Testis (tissue), 3 donors: ENCODE measurements around the gene HSPG2. TPM values are rescaled to one million over a fixed set of nuclear protein-coding genes. Genes with fewer than 3 reads are reported as not detected.

Source experiments
- DNase-seq: peaks from one replicate; pipeline ENCODE4 v3.0.0-alpha.2; 2019
- H3K27ac ChIP-seq, 2 donors: fragments of 200-600 bp; sonication (generic); one replicate each; pipeline ENCODE4 v1.5.1; 2019
- H3K27me3 ChIP-seq: fragments of 200-600 bp; sonication (generic); one replicate; pipeline ENCODE4 v1.5.1; 2019
- H3K36me3 ChIP-seq: fragments of 200-600 bp; sonication (generic); one replicate; pipeline ENCODE4 v1.5.1; 2017; ENCODE audit warnings: low read depth; ENCODE audit errors: missing control alignments
- H3K4me1 ChIP-seq: fragments of 200-600 bp; sonication (generic); one replicate; pipeline ENCODE4 v1.5.1; 2019
- H3K4me3 ChIP-seq, 2 donors: fragments of 200-600 bp; sonication (generic); one replicate each; pipeline ENCODE4 v1.5.1; 2017 to 2019
- H3K9me3 ChIP-seq: fragments of 200-600 bp; sonication (generic); one replicate; pipeline ENCODE4 v1.5.1; 2017
- CTCF ChIP-seq, 3 experiments: fragments of 450-650 bp in 2 of 3; fragments of 200-600 bp in 1 of 3; sonication (generic) in 1 of 3; IDR thresholded peaks; one replicate each; pipeline ENCODE4 v1.5.1; 2016 to 2019; ENCODE audit warnings: antibody characterized with exemption in 3 of 3, mild to moderate bottlenecking in 2 of 3, moderate library complexity in 1 of 3
- POLR2A ChIP-seq: fragments of 450-650 bp; IDR thresholded peaks from one replicate; pipeline ENCODE4 v1.6.1; 2017; ENCODE audit warnings: antibody characterized with exemption, mild to moderate bottlenecking, moderate library complexity
- WGBS, 2 donors: methylation state at CpG; one replicate each; pipeline ENCODE4 v1.1.5; 2018; 5-methylcytosine and 5-hydroxymethylcytosine counted together
- intact Hi-C: fragments of 100-400 bp; cut with DNase I; formaldehyde crosslinking; loops from one replicate; pipeline ENCODE4 v1.15.1; 2023; ENCODE audit warnings: low total_unique reads
- polyA plus RNA-seq: library from polyadenylated mRNA; stranded (reverse); fragments of 350-450 nt; fragmentation: Illumina TruSeq; extraction: RNeasy Lipid Tissue Mini Kit (QIAGEN cat#74804); gene quantifications from one replicate; pipeline ENCODE4 v1.2.3, GENCODE V29; 2014; ENCODE audit warnings: low read depth, low replicate concordance; ENCODE audit not compliant: insufficient read depth
- total RNA-seq, 2 donors: library from RNA; depleted of rRNA; stranded (reverse); fragments of >200 nt; gene quantifications; one replicate each; pipeline ENCODE4 v1.2.3, GENCODE V29; 2016

The HSPG2 gene
- total and polyA plus RNA-seq, 3 donors from 2014 or later = 51.8 to 72.1 (median 54.2) TPM

GRCh38 chr1:21814981-21815582 is 122.0 kb downstream of the HSPG2 start:
- no peaks in the 10 kb centered on the region for H3K36me3 ChIP-seq
- WGBS, 2 donors = 88 to 90% methylated on average over 15 of the region's 15 CpGs
- no peaks in the 10 kb centered on the region for H3K4me1 ChIP-seq
- intact Hi-C loops = no loop called here
- H3K9me3 ChIP-seq = no peaks in the 10 kb centered on the region
- H3K4me3 ChIP-seq = peak overlapping the region in 1 of 2 donors; percentile 46
- TF ChIP-seq POLR2A = no peak
- no peak for TF ChIP-seq CTCF (IDR thresholded peaks at IDR 0.05)
- H3K27me3 ChIP-seq = no peaks in the 10 kb centered on the region
- H3K27ac ChIP-seq = no peak overlapping the region
- no peak for DNase-seq

- Histone ChIP-seq H3K4me3 (peak overlapping the region; percentile 43 to 46), H3K36me3 (no peaks in the 10 kb centered on the region), H3K27me3 (no peaks in the 10 kb centered on the region), H3K9me3 (no peaks in the 10 kb centered on the region), H3K27ac (no peak overlapping the region), H3K4me1 (no peaks in the 10 kb centered on the region)
- 10 to 14% methylated on average over 38 to 62 of the region's 65 CpGs for WGBS, 2 donors
- intact Hi-C loops = no loop called here
- TF ChIP-seq CTCF (IDR thresholded peaks at IDR 0.05) = peak; percentile 31 to 58 (median 37)
- TF ChIP-seq POLR2A = no peak
- peak; percentile 43 for DNase-seq
Observed at GRCh38 chr1:21814241-21814918, 122.7 kb downstream of the HSPG2 start.

- TF ChIP-seq POLR2A (no peak), CTCF (IDR thresholded peaks at IDR 0.05) (no peak)
- Histone ChIP-seq H3K27ac (no peak overlapping the region), H3K4me3 (no peak overlapping the region), H3K9me3 (no peaks in the 10 kb centered on the region), H3K4me1 (no peaks in the 10 kb centered on the region), H3K27me3 (no peaks in the 10 kb centered on the region), H3K36me3 (no peaks in the 10 kb centered on the region)
- WGBS, 2 donors = 74 to 85% methylated on average over 3 of the region's 3 CpGs
- DNase-seq = no peak
- intact Hi-C loops = no loop called here
Observed at GRCh38 chr1:21813542-21813941, 123.6 kb downstream of the HSPG2 start.

GRCh38 chr1:21811875-21812305 is 125.2 kb downstream of the HSPG2 start, which contains the start of gene LDLRAD2:
LDLRAD2 (plus strand) TSS chr1:21812265; CDS start chr1:21812452, 187 bp downstream.
- H3K4me3 ChIP-seq = no peak within 1 kb of the TSS
- no peak for TF ChIP-seq CTCF (IDR thresholded peaks at IDR 0.05)
- intact Hi-C loops = no loop called here
- H3K27me3 ChIP-seq = no peaks in the 10 kb centered on the region
- DNase-seq = no peak
- H3K4me1 ChIP-seq = no peaks in the 10 kb centered on the region
- no peaks in the 10 kb centered on the region for H3K36me3 ChIP-seq
- H3K27ac ChIP-seq = no peak within 1 kb of the TSS
- WGBS, 2 donors = 60 to 70% methylated on average over 2 of the region's 2 CpGs
- no peaks in the 10 kb centered on the region for H3K9me3 ChIP-seq
